Lung (tissue), 13 donors: Measurements from ENCODE around the gene PRTFDC1. TPM values are rescaled to one million over a fixed set of nuclear protein-coding genes. Genes with fewer than 3 reads are reported as not detected.

Experiments used
- ATAC-seq: fragments of 200-7000 bp; cut with Tn5 transposase; one replicate; pipeline ENCODE4 v1.9.1; 2020; ENCODE audit warnings: moderate number of reproducible peaks; ENCODE audit not compliant: insufficient read depth, low FRiP score
- DNase-seq, 3 donors: peaks; one replicate each; pipeline ENCODE4 v3.0.0-alpha.2; 2013 to 2017
- H3K27ac ChIP-seq, 2 donors: one replicate each; pipeline ENCODE4 v1.5.1; 2013; ENCODE audit warnings: mild to moderate bottlenecking in 2 of 2, moderate library complexity in 2 of 2, control low read depth in 1 of 2, inconsistent platforms in 1 of 2, low read depth in 1 of 2, low read length in 1 of 2
- H3K27me3 ChIP-seq, 3 donors: one replicate each; pipeline ENCODE4 v1.5.1; 2013; ENCODE audit warnings: low read length in 2 of 3; ENCODE audit not compliant: control insufficient read depth in 3 of 3, insufficient read depth in 3 of 3
- H3K36me3 ChIP-seq, 4 donors: one replicate each; pipeline ENCODE4 v1.5.1; 2013; ENCODE audit warnings: low read length in 4 of 4, mild to moderate bottlenecking in 1 of 4, moderate library complexity in 1 of 4; ENCODE audit not compliant: control insufficient read depth in 4 of 4, insufficient read depth in 4 of 4
- H3K4me1 ChIP-seq, 5 donors: one replicate each; pipeline ENCODE4 v1.5.1; 2013; ENCODE audit warnings: low read length in 5 of 5, mild to moderate bottlenecking in 2 of 5, moderate library complexity in 1 of 5; ENCODE audit not compliant: control insufficient read depth in 5 of 5, insufficient read depth in 5 of 5
- H3K4me3 ChIP-seq: one replicate; pipeline ENCODE4 v1.5.1; 2013; ENCODE audit warnings: mild to moderate bottlenecking, control low read depth, moderate library complexity
- H3K9ac ChIP-seq, 2 donors: one replicate each; pipeline ENCODE4 v1.5.1; 2013; ENCODE audit warnings: low read length in 2 of 2, control low read depth in 1 of 2; ENCODE audit not compliant: insufficient read depth in 1 of 2
- H3K9me3 ChIP-seq, 4 donors: one replicate each; pipeline ENCODE4 v1.5.1; 2013; ENCODE audit warnings: low read length in 3 of 4, mild to moderate bottlenecking in 1 of 4, moderate library complexity in 1 of 4; ENCODE audit not compliant: control insufficient read depth in 4 of 4, insufficient read depth in 3 of 4
- WGBS, 2 donors: extraction: QIAGEN DNeasy Blood & Tissue Kit; methylation state at CpG; one replicate each; pipeline ENCODE4 v1.1.7; 2013; 5-methylcytosine and 5-hydroxymethylcytosine counted together
- polyA plus RNA-seq, 2 donors: library from polyadenylated mRNA; stranded (reverse); fragments of 200-250 nt; gene quantifications; one replicate each; pipeline ENCODE4 v1.2.1, GENCODE V29; 2013
- small RNA-seq: library from RNA; depleted of rRNA; stranded (forward); fragments of <200 nt; gene quantifications from one replicate; pipeline ENCODE3, GENCODE V24; 2014; ENCODE audit warnings: low replicate concordance
- total RNA-seq, 2 donors: library from RNA; depleted of rRNA in 1 of 2; stranded (reverse); fragments of >200 nt in 1 of 2; gene quantifications; one replicate each; pipeline ENCODE4 v1.2.1, GENCODE V29; 2014 to 2021
- TF ChIP-seq, protein P1 (sequence below): IDR thresholded peaks from 2 replicates; pipeline ENCODE4 v1.5.1; 2012; ENCODE audit warnings: mild to moderate bottlenecking; ENCODE audit errors: control extremely low read depth, extremely low read depth
- donor health status: control.
- donor health status: control.
- donor health status: Bipolar disorder and iron deficiency.
- donor health status: healthy.
- donor health status: DM: yes; HTN: yes; CAD: no.

PRTFDC1 gene
- total and polyA plus RNA-seq, 4 donors: 1.6 to 12.5 (median 3.1) TPM

DNA sequence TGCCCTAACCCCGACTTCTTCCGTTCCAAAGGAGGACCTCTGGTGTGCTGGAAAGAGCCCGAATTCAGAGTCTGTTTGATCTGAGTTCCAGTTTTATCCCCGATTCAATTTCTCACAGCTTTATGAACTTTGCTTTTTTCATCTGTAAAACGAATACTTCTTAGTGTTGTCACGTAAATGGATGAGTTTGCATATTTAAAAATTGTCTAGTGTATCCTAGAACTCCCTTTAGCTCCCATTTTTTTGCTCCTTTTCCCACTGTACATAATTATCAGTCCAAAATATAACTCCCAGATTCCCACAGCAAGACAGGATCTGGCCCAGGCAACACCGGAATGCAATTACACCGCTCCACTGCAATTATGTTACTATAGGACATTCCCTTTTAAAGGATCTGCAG is 148.0 kb downstream of the PRTFDC1 start:
- no peaks in the 10 kb centered on the region for H3K9me3 ChIP-seq
- ATAC-seq (no peak), DNase-seq (no peak)
- no peak overlapping the region for H3K4me3 ChIP-seq
- no peaks in the 10 kb centered on the region for H3K36me3 ChIP-seq
- no peak overlapping the region for H3K27ac ChIP-seq
- H3K27me3 ChIP-seq: no peaks in the 10 kb centered on the region
- no peaks in the 10 kb centered on the region for H3K4me1 ChIP-seq
- 84 to 95% methylated on average over 8 of the region's 8 CpGs for WGBS, 2 donors
- TF ChIP-seq, protein P1, sequence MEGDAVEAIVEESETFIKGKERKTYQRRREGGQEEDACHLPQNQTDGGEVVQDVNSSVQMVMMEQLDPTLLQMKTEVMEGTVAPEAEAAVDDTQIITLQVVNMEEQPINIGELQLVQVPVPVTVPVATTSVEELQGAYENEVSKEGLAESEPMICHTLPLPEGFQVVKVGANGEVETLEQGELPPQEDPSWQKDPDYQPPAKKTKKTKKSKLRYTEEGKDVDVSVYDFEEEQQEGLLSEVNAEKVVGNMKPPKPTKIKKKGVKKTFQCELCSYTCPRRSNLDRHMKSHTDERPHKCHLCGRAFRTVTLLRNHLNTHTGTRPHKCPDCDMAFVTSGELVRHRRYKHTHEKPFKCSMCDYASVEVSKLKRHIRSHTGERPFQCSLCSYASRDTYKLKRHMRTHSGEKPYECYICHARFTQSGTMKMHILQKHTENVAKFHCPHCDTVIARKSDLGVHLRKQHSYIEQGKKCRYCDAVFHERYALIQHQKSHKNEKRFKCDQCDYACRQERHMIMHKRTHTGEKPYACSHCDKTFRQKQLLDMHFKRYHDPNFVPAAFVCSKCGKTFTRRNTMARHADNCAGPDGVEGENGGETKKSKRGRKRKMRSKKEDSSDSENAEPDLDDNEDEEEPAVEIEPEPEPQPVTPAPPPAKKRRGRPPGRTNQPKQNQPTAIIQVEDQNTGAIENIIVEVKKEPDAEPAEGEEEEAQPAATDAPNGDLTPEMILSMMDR: no peak
- H3K9ac ChIP-seq: no peak overlapping the region

DNA sequence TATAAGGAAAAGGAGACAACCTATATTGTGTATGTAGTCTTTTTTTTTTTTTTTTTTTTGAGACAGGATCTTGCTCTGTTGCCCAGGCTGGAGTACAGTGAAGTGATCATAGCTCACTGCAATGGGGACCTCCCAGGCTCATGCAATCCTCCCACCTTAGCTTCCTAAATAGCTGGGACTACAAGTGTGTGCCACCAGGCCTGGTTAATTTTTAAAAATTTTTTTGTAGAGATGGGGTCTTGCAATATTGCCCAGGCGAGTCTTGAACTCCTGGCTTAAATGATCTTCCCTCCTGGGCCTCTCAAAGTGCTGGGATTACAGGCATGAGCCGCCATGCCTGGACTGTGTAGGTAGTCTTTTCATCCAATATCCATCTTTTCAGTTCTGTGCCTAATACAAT is 150.0 kb downstream of the PRTFDC1 start:
- Histone ChIP-seq H3K27ac (no peak overlapping the region), H3K4me1 (no peaks in the 10 kb centered on the region), H3K9ac (no peak overlapping the region), H3K27me3 (no peaks in the 10 kb centered on the region), H3K4me3 (no peak overlapping the region), H3K36me3 (no peaks in the 10 kb centered on the region), H3K9me3 (no peaks in the 10 kb centered on the region)
- TF ChIP-seq, protein P1: no peak
- DNase-seq: no peak
- 99 to 100% methylated on average over 2 of the region's 2 CpGs for WGBS, 2 donors
- no peak for ATAC-seq

DNA sequence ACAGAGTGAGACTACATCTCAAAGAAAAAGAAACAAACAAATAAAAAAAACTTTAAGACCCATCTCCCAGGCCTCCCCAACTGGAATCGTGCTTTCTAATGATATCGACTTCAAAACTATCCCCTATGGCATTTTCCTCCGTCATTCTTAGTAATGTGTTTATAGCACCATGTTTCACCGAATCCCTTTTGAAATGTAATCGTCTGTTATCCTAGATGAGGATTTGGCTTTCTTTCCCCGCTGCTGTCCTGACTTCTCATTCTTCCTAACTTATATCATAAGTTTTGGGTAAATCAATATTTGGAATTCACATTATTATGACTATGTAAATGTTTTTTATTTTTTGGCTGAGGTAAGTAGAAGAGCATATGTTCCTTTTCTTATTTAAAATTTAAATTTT is 151.5 kb downstream of the PRTFDC1 start:
- TF ChIP-seq, protein P1: no peak
- no peak for ATAC-seq
- 92 to 94% methylated on average over 6 of the region's 6 CpGs for WGBS, 2 donors
- no peak for DNase-seq
- Histone ChIP-seq H3K4me3 (no peak overlapping the region), H3K9ac (no peak overlapping the region), H3K36me3 (no peaks in the 10 kb centered on the region), H3K27ac (no peak overlapping the region), H3K4me1 (no peaks in the 10 kb centered on the region), H3K27me3 (no peaks in the 10 kb centered on the region), H3K9me3 (no peaks in the 10 kb centered on the region)

Small RNA genes within 50 kb of the gene (small RNA-seq; reads per million reads assigned to genes)
- gene AL512598.1: not detected
- gene RN7SKP241: not detected

Other genes starting within 250 kb of the PRTFDC1 start
- gene ARHGAP21, start 228.7 kb downstream of the PRTFDC1 start, total RNA-seq: 100 to 1,000 TPM in 1 of 2 donors, 10 to 100 TPM in 1; 72.3 to 138 TPM
- 10 to 100 TPM; 18.8 to 19.9 TPM for gene ARHGAP21, start 228.7 kb downstream of the PRTFDC1 start, polyA plus RNA-seq
- gene ENKUR, start 63.6 kb upstream of the PRTFDC1 start, total RNA-seq: 10 to 100 TPM; 13.7 to 17.8 TPM
- gene ENKUR, start 63.6 kb upstream of the PRTFDC1 start, polyA plus RNA-seq: 10 to 100 TPM in 1 of 2 donors, 1 to 10 TPM in 1; 9.9 to 12.0 TPM
- gene THNSL1, start 64.0 kb upstream of the PRTFDC1 start, total RNA-seq: 1 to 10 TPM; 3.6 to 8.6 TPM
- 1 to 10 TPM; 2.0 to 2.2 TPM for gene THNSL1, start 64.0 kb upstream of the PRTFDC1 start, polyA plus RNA-seq
- under 1 TPM in 1 of 2 donors, not detected in 1; 0.97 TPM for gene GPR158, start 222.4 kb upstream of the PRTFDC1 start, total RNA-seq
- under 1 TPM in 1 of 2 donors, not detected in 1; 0.02 TPM for gene GPR158, start 222.4 kb upstream of the PRTFDC1 start, polyA plus RNA-seq